Esophagus muscularis mucosa (tissue), 4 donors: ENCODE data around the gene SLC4A5. TPM values are rescaled to one million over a fixed set of nuclear protein-coding genes. Genes with fewer than 3 reads are reported as not detected.
"Not testable (repeated sequence)": the region's sequence is repeated elsewhere in the genome, so short reads cannot be mapped to it uniquely, and the experiment has no call there.

Experiments
- DNase-seq: peaks from one replicate; pipeline ENCODE4 v3.0.0-alpha.2; 2017; ENCODE audit errors: extremely low spot score
- H3K27ac ChIP-seq, 4 donors: fragments of 200-600 bp; sonication (generic); replicated peaks in 1 of 4; 1 replicate in 3 of 4; 2 replicates in 1 of 4; pipeline ENCODE4 v1.5.1; 2016 to 2019; ENCODE audit warnings: mild to moderate bottlenecking in 1 of 4
- H3K27me3 ChIP-seq, 4 donors: fragments of 200-600 bp; sonication (generic); one replicate each; pipeline versions ENCODE4 v1.5.1 to v1.6.0; 2016 to 2019
- H3K36me3 ChIP-seq, 4 donors: fragments of 200-600 bp; sonication (generic); one replicate each; pipeline ENCODE4 v1.5.1; 2016 to 2019
- H3K4me1 ChIP-seq, 4 donors: fragments of 200-600 bp; sonication (generic); one replicate each; pipeline ENCODE4 v1.5.1; 2016 to 2019
- H3K4me3 ChIP-seq, 4 donors: fragments of 200-600 bp; sonication (generic); 1 replicate in 2 of 4; 2 replicates in 2 of 4; pipeline ENCODE4 v1.5.1; 2016 to 2019; ENCODE audit warnings: mild to moderate bottlenecking in 4 of 4, moderate library complexity in 1 of 4
- H3K9me3 ChIP-seq, 4 donors: fragments of 200-600 bp; sonication (generic); 1 replicate in 3 of 4; 2 replicates in 1 of 4; pipeline ENCODE4 v1.5.1; 2016 to 2019
- CTCF ChIP-seq, 3 experiments: fragments of 200-600 bp in 2 of 3; fragments of 450-650 bp in 1 of 3; sonication (generic) in 2 of 3; IDR thresholded peaks; one replicate each; pipeline ENCODE4 v1.5.1; 2017 to 2019; ENCODE audit warnings: antibody characterized with exemption in 3 of 3, mild to moderate bottlenecking in 2 of 3, moderate library complexity in 1 of 3
- EP300 ChIP-seq: sonication (generic); formaldehyde crosslinking; IDR thresholded peaks from one replicate; pipeline ENCODE4 v1.6.1; 2017; ENCODE audit warnings: antibody characterized with exemption
- POLR2A ChIP-seq: fragments of 450-650 bp; IDR thresholded peaks from one replicate; pipeline ENCODE4 v1.6.1; 2017; ENCODE audit warnings: antibody characterized with exemption, moderate library complexity, mild to moderate bottlenecking, low read depth
- POLR2AphosphoS5 ChIP-seq, 2 donors: sonication (generic); formaldehyde crosslinking; IDR thresholded peaks; one replicate each; pipeline ENCODE4 v1.6.1; 2017; ENCODE audit warnings: antibody characterized with exemption in 2 of 2
- WGBS: methylation state at CpG from one replicate; pipeline ENCODE4 v1.1.5; 2018; 5-methylcytosine and 5-hydroxymethylcytosine counted together
- intact Hi-C: fragments of 100-400 bp; cut with DNase I; formaldehyde crosslinking; loops from one replicate; pipeline ENCODE4 v1.15.1; 2023
- total RNA-seq, 4 donors: library from RNA; depleted of rRNA; stranded (reverse); fragments of >200 nt; gene quantifications; one replicate each; pipeline versions ENCODE4 v1.1.0 to v1.2.1, GENCODE V29; 2016

SLC4A5 gene
- total RNA-seq, 4 donors from 2014 or later = 0.50 to 1.8 (median 1.4) TPM

DNA sequence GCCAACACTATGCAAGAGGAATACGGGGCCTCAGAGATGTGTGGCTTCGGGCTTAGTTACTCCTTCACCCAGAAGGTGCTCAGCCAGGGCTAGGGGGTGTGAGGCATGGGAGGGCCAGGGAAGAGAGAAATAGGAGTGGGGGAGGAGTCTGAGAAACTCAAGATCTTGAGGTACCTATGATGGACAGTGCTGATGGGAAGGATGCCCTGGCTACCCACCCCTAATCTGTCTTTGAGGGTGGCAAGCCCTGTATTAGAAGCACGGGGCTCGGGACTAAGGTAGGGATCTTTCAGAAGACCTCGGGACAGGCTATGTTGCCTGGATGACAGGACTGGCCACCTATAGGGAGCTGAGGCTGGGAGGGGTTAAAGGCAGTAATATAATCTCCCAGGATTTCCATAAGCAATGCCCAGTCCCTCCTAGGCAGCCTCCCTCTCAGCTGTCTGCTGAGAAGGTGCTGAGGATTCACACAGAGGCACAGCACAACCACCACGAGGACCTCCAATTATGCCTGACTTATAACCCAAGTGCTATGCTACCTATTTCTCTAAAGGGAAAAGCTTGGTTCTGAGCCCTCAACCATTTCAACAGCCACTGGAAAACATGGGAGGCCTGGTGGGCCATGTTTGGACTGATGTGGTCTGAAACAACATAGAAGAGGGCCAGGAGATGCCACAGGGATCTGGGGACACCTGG lies 121.5 kb downstream of the SLC4A5 start:
- Histone ChIP-seq H3K36me3 (peaks cover 0 to 24% (median 9%) of the 10 kb centered on the region in 4 donors), H3K27ac (no peak overlapping the region), H3K4me1 (peaks cover 5 to 11% (median 7%) of the 10 kb centered on the region in 4 donors), H3K4me3 (no peak overlapping the region), H3K9me3 (no peaks in the 10 kb centered on the region), H3K27me3 (no peaks in the 10 kb centered on the region)
- no peak for DNase-seq
- intact Hi-C loops = no loop called here
- TF ChIP-seq EP300 (no peak), CTCF (IDR thresholded peaks at IDR 0.05) (no peak)
- WGBS = 97% methylated on average over 6 of the region's 6 CpGs

DNA sequence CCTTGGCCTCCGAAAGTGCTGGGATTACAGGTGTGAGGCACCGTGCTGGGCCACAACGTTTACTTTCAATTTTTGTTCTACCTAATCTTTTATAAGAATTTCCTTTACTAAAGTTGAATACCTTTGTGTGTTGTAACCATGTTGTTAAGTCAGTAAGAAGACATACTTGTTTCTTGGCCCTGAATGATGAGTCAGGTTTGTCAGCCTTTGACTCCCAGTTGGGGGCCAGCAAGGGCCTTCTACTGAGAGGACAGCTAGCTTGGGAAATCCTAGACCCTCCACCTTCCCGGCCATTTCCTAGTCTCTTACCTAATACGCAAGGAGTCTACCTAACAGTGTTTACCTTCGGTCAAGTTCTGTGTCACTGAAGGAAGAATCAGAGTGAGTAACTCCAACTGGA lies 122.1 kb downstream of the SLC4A5 start:
- no peaks in the 10 kb centered on the region for H3K9me3 ChIP-seq
- no peaks in the 10 kb centered on the region for H3K27me3 ChIP-seq
- H3K4me1 ChIP-seq = peaks cover 1 to 5% (median 3%) of the 10 kb centered on the region in 4 donors
- H3K36me3 ChIP-seq = peaks cover 0 to 29% (median 9%) of the 10 kb centered on the region in 4 donors
- TF ChIP-seq EP300 = no peak
- TF ChIP-seq POLR2A = no peak
- TF ChIP-seq POLR2AphosphoS5 (IDR thresholded peaks at IDR 0.05) = no peak
- TF ChIP-seq CTCF (IDR thresholded peaks at IDR 0.05) = no peak
- intact Hi-C loops = no loop called here
- 97% methylated on average over 6 of the region's 6 CpGs for WGBS
- DNase-seq = no peak
- no peak overlapping the region for H3K27ac ChIP-seq
- H3K4me3 ChIP-seq = no peak overlapping the region

DNA sequence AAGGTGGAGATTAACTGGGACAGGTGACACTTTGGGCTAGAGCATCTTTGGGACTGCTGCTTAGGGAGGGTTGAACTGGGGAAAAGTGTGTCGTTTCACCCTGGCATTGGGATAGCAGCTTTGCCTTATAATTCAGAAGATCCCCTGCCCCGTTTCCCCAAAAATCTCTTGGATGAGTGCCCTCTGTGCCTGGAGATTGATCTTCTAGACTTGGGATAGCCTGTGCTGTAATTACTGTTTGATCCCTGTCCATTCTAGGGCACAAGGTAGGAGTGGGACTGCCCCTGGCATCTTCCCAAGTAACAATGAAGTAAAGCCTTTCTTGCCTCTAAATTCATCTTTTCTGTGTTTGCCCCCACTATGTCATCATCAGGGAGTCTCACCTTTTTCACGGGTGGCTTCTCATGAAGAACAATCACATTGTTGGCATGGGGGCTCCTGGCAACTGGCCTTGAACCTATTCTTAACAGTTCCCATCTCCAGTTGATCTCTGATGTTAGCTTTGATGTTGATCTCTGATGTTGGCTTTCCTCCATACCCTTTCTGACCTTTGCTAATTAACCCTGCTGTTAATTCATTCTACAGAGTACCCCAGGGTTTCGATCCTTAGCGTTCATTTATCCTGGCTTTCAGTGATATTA lies 123.2 kb downstream of the SLC4A5 start:
- WGBS = 92% methylated on average over 5 of the region's 5 CpGs
- intact Hi-C loops = no loop called here
- TF ChIP-seq EP300 (no peak), POLR2AphosphoS5 (IDR thresholded peaks at IDR 0.05) (no peak), POLR2A (no peak), CTCF (IDR thresholded peaks at IDR 0.05) (no peak)
- peak; percentile 47 for DNase-seq
- H3K4me3 ChIP-seq = no peak overlapping the region
- H3K9me3 ChIP-seq = no peaks in the 10 kb centered on the region
- H3K27me3 ChIP-seq = no peaks in the 10 kb centered on the region
- H3K4me1 ChIP-seq = no peaks in the 10 kb centered on the region
- H3K36me3 ChIP-seq = peaks cover 0 to 36% (median 16%) of the 10 kb centered on the region in 4 donors
- no peak overlapping the region for H3K27ac ChIP-seq

DNA sequence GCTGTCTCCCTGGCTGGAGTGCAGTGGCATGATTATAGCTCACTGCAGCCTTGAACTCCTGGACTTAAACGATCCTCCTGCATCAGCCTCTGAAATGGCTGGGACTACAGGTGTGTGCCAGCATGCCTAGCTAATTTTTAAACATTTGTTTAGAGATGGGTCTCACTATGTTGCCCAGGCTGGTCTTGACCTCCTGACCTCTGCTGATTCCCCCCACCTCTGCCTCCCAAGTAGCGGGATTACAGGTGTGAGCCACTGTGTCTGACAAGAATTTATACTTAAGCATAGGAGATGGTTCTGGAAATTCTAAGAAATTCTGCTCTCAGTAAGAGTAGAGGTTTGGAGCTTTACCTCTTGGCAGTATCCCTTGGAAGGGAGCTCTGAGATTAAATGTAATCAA lies 126.6 kb downstream of the SLC4A5 start:
- 75% methylated on average over 2 of the region's 2 CpGs for WGBS
- Histone ChIP-seq H3K36me3 (peaks cover 11 to 56% (median 36%) of the 10 kb centered on the region in 4 donors), H3K27me3 (no peaks in the 10 kb centered on the region), H3K9me3 (no peaks in the 10 kb centered on the region), H3K4me3 (no peak overlapping the region), H3K27ac (no peak overlapping the region), H3K4me1 (no peaks in the 10 kb centered on the region)
- no peak for DNase-seq
- TF ChIP-seq EP300 (no peak), POLR2A (no peak), CTCF (IDR thresholded peaks at IDR 0.05) (no peak), POLR2AphosphoS5 (IDR thresholded peaks at IDR 0.05) (no peak)
- intact Hi-C loops = no loop called here

- WGBS = 99% methylated on average over 6 of the region's 6 CpGs
- H3K9me3 ChIP-seq, H3K27ac ChIP-seq, intact Hi-C loops, H3K4me3 ChIP-seq, H3K4me1 ChIP-seq, DNase-seq, H3K27me3 ChIP-seq: not testable (repeated sequence)
- peaks cover 11 to 61% (median 37%) of the 10 kb centered on the region in 4 donors for H3K36me3 ChIP-seq
Measured at GRCh38 chr2:74215771-74216170, 127.4 kb downstream of the SLC4A5 start.
